HEK293 (cell line): ENCODE data around the gene FANCC.

Source experiments
- CTCF ChIA-PET: fragments of 350-600 bp; formaldehyde crosslinking; extraction: SDS; loops from one replicate; lab custom pipeline; 2021; ENCODE audit warnings: antibody characterized with exemption; lab: Yijun Ruan, JAX
- POLR2A ChIA-PET: fragments of 300-600 bp; formaldehyde crosslinking; extraction: SDS; loops from one replicate; lab custom pipeline; 2020; ENCODE audit warnings: antibody characterized with exemption, inconsistent platforms; lab: Yijun Ruan, JAX
- H3K27ac ChIP-seq: fragments of 200-500 bp; sonication (Bioruptor generic); 2 replicates; pipeline ENCODE4 v1.5.1; 2014; ENCODE audit warnings: low read depth, low read length, control low read depth, inconsistent platforms; ENCODE audit errors: extremely low read depth
- H3K36me3 ChIP-seq, 2 experiments: fragments of 200-500 bp in 1 of 2; sonication (Bioruptor generic) in 1 of 2; 1 replicate in 1 of 2; 2 replicates in 1 of 2; pipeline ENCODE4 v1.5.1; 2014 to 2017; ENCODE audit warnings: inconsistent platforms in 2 of 2, low read length in 2 of 2; ENCODE audit not compliant: control insufficient read depth in 2 of 2, insufficient read depth in 1 of 2
- H3K4me1 ChIP-seq: fragments of 200-500 bp; sonication (Bioruptor generic); 2 replicates; pipeline ENCODE4 v1.5.1; 2014; ENCODE audit warnings: mild to moderate bottlenecking, low read length, inconsistent platforms; ENCODE audit not compliant: control insufficient read depth, insufficient read depth
- H3K4me3 ChIP-seq: 2 replicates; pipeline ENCODE4 v1.5.1; 2011; ENCODE audit warnings: low read depth, mild to moderate bottlenecking, control low read depth, low read length, moderate library complexity
- H3K9me3 ChIP-seq: fragments of 200-500 bp; sonication (Bioruptor generic); 2 replicates; pipeline ENCODE4 v1.5.1; 2014; ENCODE audit warnings: low read depth, low read length, inconsistent platforms; ENCODE audit not compliant: control insufficient read depth, insufficient read depth
- GLIS1 ChIP-seq: fragments of 450-650 bp; formaldehyde crosslinking; IDR thresholded peaks from 2 replicates; pipeline ENCODE4 v1.5.1; 2016; ENCODE audit warnings: missing biosample characterization, missing genetic modification characterization
- KLF1 ChIP-seq: fragments of 450-650 bp; formaldehyde crosslinking; IDR thresholded peaks from 2 replicates; pipeline ENCODE4 v1.5.1; 2016; ENCODE audit warnings: missing biosample characterization, missing genetic modification characterization
- KLF7 ChIP-seq: fragments of 450-650 bp; formaldehyde crosslinking; IDR thresholded peaks from 2 replicates; pipeline ENCODE4 v1.5.1; 2016; ENCODE audit warnings: missing biosample characterization, missing genetic modification characterization, borderline replicate concordance
- OVOL3 ChIP-seq: fragments of 450-650 bp; formaldehyde crosslinking; IDR thresholded peaks from 2 replicates; pipeline ENCODE4 v1.5.1; 2016; ENCODE audit warnings: missing biosample characterization, missing genetic modification characterization
- PRDM10 ChIP-seq: fragments of 450-650 bp; formaldehyde crosslinking; IDR thresholded peaks from 2 replicates; pipeline ENCODE4 v1.5.1; 2016; ENCODE audit warnings: missing biosample characterization, missing genetic modification characterization
- REPIN1 ChIP-seq: fragments of 450-650 bp; formaldehyde crosslinking; IDR thresholded peaks from 2 replicates; pipeline ENCODE4 v1.5.1; 2017; ENCODE audit warnings: missing biosample characterization, missing genetic modification characterization, low read depth
- SCRT2 ChIP-seq: fragments of 450-650 bp; formaldehyde crosslinking; IDR thresholded peaks from 2 replicates; pipeline ENCODE4 v1.5.1; 2016; ENCODE audit warnings: missing biosample characterization, missing genetic modification characterization
- SP2 ChIP-seq: fragments of 450-650 bp; formaldehyde crosslinking; IDR thresholded peaks from 2 replicates; pipeline ENCODE4 v1.5.1; 2016; ENCODE audit warnings: missing biosample characterization, missing genetic modification characterization
- ZNF10 ChIP-seq: fragments of 450-650 bp; formaldehyde crosslinking; IDR thresholded peaks from 2 replicates; pipeline ENCODE4 v1.5.1; 2017; ENCODE audit warnings: missing biosample characterization, missing genetic modification characterization
- ZNF132 ChIP-seq: fragments of 450-650 bp; formaldehyde crosslinking; IDR thresholded peaks from 2 replicates; pipeline ENCODE4 v1.5.1; 2017; ENCODE audit warnings: missing biosample characterization, missing genetic modification characterization, borderline replicate concordance
- ZNF148 ChIP-seq: fragments of 450-650 bp; formaldehyde crosslinking; IDR thresholded peaks from 2 replicates; pipeline ENCODE4 v1.5.0; 2017; ENCODE audit warnings: missing biosample characterization, missing genetic modification characterization, borderline replicate concordance
- ZNF274 ChIP-seq, 2 experiments: fragments of 200-500 bp in 1 of 2; fragments of 450-650 bp in 1 of 2; sonication (Bioruptor generic) in 1 of 2; formaldehyde crosslinking in 1 of 2; IDR thresholded peaks; 2 replicates each; pipeline versions ENCODE4 v1.5.1 to v1.6.1; 2014 to 2016; ENCODE audit warnings: borderline replicate concordance in 1 of 2, inconsistent platforms in 1 of 2, low read length in 1 of 2, missing biosample characterization in 1 of 2, missing genetic modification characterization in 1 of 2
- ZNF335 ChIP-seq: fragments of 450-650 bp; formaldehyde crosslinking; conservative IDR thresholded peaks from 2 replicates; pipeline ENCODE4 v1.5.1; 2016; ENCODE audit warnings: missing biosample characterization, missing genetic modification characterization
- ZNF37A ChIP-seq: fragments of 450-650 bp; IDR thresholded peaks from 2 replicates; pipeline ENCODE4 v1.5.1; 2018; ENCODE audit warnings: missing biosample characterization, missing genetic modification characterization
- ZNF433 ChIP-seq: fragments of 450-650 bp; formaldehyde crosslinking; IDR thresholded peaks from 2 replicates; pipeline ENCODE4 v1.5.1; 2016; ENCODE audit warnings: missing biosample characterization, missing genetic modification characterization, low read depth
- ZNF544 ChIP-seq: fragments of 450-650 bp; formaldehyde crosslinking; IDR thresholded peaks from 2 replicates; pipeline ENCODE4 v1.5.0; 2017; ENCODE audit warnings: missing biosample characterization, missing genetic modification characterization
- ZNF561 ChIP-seq: fragments of 450-650 bp; IDR thresholded peaks from 2 replicates; pipeline ENCODE4 v1.5.1; 2018; ENCODE audit warnings: missing biosample characterization, missing genetic modification characterization, borderline replicate concordance
- ZNF600 ChIP-seq: fragments of 450-650 bp; formaldehyde crosslinking; IDR thresholded peaks from 2 replicates; pipeline ENCODE4 v1.5.1; 2016; ENCODE audit warnings: missing biosample characterization, missing genetic modification characterization
- ZNF639 ChIP-seq: fragments of 450-650 bp; formaldehyde crosslinking; IDR thresholded peaks from 2 replicates; pipeline ENCODE4 v1.5.1; 2016; ENCODE audit warnings: missing biosample characterization, missing genetic modification characterization
- ZNF777 ChIP-seq: fragments of 450-650 bp; formaldehyde crosslinking; IDR thresholded peaks from 2 replicates; pipeline ENCODE4 v1.5.1; 2017; ENCODE audit warnings: missing biosample characterization, missing genetic modification characterization, borderline replicate concordance
- TF ChIP-seq, protein P1 (sequence below): fragments of 450-650 bp; formaldehyde crosslinking; IDR thresholded peaks from 2 replicates; pipeline ENCODE4 v1.5.1; 2016; ENCODE audit warnings: missing biosample characterization, missing genetic modification characterization

The FANCC gene

DNA sequence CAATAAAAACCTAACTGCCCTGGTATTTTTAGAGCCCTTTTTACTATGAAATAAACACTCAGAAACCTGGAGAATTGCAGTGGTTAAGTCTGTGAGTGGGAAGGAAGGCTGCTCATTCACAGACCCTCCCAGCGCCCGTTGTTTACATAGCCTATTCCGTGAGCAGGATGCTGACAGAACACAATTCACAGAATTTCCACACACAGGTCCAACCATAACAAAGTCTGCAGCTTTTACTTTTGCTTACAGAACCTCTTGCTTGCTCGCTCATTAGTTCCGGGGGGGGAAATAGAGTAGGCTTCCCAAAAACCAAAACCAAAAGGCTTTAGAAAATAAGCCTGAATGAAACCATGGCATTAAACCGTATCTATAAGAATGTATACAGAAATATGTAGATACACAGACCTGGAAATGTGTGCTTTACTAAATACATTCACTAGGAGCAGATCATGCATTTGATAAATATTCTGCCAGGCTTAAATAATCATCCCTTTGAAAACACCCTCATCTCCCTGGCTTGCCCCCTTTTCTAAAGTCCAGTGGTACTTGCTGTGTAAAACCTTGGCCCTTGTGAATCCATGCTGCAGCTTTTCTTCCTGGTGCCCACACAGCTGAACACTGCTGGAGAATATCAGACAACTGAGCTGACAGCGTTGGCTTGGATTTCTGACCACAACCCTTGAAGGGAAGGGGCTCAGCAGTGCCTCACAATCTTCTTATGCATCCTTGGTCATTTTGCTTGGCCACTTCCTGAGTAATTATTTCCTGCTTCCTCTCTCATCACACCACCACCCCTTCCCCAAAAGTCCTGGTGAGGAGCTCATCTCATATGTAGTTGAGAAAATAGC lies 128.0 kb downstream of the FANCC start:
- CTCF ChIA-PET, result interaction anchor here (0.6 to 3.8 kb wide), 5 partner anchors 10 to 79 kb away, joined by 3 to 18 read pairs (median 5); no protein-coding TSS in a partner anchor
- TF ChIP-seq GLIS1 (peak; percentile 71), ZNF148 (tag by site-specific recombination) (no peak), PRDM10 (tag by site-specific recombination) (peak; percentile 76), ZNF335 (0 out of 2 replicates have a peak, but pooled peaks have one; percentile 19), ZNF600 (tag by site-specific recombination) (0 out of 2 replicates have a peak, but pooled peaks have one; percentile 27)
- TF ChIP-seq, all 188 proteins: peak for 4
- H3K27ac ChIP-seq, result no peak overlapping the region
- no peaks in the 10 kb centered on the region for H3K9me3 ChIP-seq
- H3K36me3 ChIP-seq, result no peaks in the 10 kb centered on the region
- 0 out of 2 replicates have a peak, but pooled peaks cover 4% of the 10 kb centered on the region for H3K4me1 ChIP-seq
- no peak overlapping the region for H3K4me3 ChIP-seq
- POLR2A ChIA-PET, result no interaction called here

DNA sequence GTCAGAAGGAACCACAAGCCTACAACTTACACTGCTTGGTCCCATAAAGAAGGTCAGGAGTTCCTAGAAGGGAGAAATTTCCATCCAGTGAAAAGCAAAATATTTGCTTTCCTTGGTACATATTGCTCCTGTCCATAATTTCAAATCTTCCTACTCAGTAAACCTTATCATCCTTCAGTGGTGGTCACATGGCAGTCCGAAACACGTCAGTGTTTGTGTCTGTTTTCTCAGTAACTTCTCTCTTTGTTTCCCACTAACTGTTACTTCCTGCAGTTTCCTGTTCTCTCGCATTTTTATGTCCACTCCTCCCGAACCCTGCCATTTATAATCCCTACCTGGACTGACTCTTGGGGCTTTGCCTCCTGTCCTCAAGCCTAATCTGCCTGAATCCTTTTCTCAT lies 129.1 kb downstream of the FANCC start:
- Histone ChIP-seq H3K4me3 (no peak overlapping the region), H3K27ac (no peak overlapping the region), H3K36me3 (no peaks in the 10 kb centered on the region)
- POLR2A ChIA-PET, result no interaction called here
- TF ChIP-seq ZNF132 (tag by site-specific recombination) (no peak), REPIN1 (tag by site-specific recombination) (no peak), ZNF274 (IDR thresholded peaks at IDR 0.05; ENCODE audit: low read length) (no peak), ZNF274 (tag by site-specific recombination; IDR thresholded peaks at IDR 0.05; ENCODE audit: borderline replicate concordance) (no peak), ZNF544 (tag by site-specific recombination) (no peak), SCRT2 (tag by site-specific recombination) (no peak), ZNF10 (tag by site-specific recombination) (no peak), OVOL3 (no peak), ZNF433 (tag by site-specific recombination) (no peak), SP2 (tag by site-specific recombination) (no peak), ZNF335 (no peak), ZNF561 (tag by site-specific recombination) (no peak), KLF1 (no peak), ZNF639 (tag by site-specific recombination) (no peak), ZNF37A (tag by site-specific recombination) (no peak), KLF7 (tag by site-specific recombination) (no peak), ZNF777 (tag by site-specific recombination) (no peak)
- TF ChIP-seq, protein P1, sequence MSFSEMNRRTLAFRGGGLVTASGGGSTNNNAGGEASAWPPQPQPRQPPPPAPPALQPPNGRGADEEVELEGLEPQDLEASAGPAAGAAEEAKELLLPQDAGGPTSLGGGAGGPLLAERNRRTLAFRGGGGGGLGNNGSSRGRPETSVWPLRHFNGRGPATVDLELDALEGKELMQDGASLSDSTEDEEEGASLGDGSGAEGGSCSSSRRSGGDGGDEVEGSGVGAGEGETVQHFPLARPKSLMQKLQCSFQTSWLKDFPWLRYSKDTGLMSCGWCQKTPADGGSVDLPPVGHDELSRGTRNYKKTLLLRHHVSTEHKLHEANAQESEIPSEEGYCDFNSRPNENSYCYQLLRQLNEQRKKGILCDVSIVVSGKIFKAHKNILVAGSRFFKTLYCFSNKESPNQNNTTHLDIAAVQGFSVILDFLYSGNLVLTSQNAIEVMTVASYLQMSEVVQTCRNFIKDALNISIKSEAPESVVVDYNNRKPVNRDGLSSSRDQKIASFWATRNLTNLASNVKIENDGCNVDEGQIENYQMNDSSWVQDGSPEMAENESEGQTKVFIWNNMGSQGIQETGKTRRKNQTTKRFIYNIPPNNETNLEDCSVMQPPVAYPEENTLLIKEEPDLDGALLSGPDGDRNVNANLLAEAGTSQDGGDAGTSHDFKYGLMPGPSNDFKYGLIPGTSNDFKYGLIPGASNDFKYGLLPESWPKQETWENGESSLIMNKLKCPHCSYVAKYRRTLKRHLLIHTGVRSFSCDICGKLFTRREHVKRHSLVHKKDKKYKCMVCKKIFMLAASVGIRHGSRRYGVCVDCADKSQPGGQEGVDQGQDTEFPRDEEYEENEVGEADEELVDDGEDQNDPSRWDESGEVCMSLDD (tag by site-specific recombination), result no peak
- TF ChIP-seq, all 188 proteins: peak for 0
- Histone ChIP-seq H3K9me3 (no peaks in the 10 kb centered on the region), H3K4me1 (0 out of 2 replicates have a peak, but pooled peaks cover 4% of the 10 kb centered on the region)
- CTCF ChIA-PET, result interaction anchor here (3.8 kb wide), 1 partner anchor 9 kb away, joined by 18 read pairs; no protein-coding TSS in a partner anchor
